ENCODE measurements around the gene PPM1H.
A peak's percentile ranks its signal among the peaks of the same experiment; 100 is the strongest.

The PPM1H gene

GRCh38 chr12:62841846-62842245 lies 93.1 kb downstream of the PPM1H start:
- no peak overlapping the region for H3K4me3 Mint-ChIP-seq
- peaks cover 9% of the 10 kb centered on the region for H3K9me3 Mint-ChIP-seq
- H3K36me3 Mint-ChIP-seq (ENCODE audit: low read depth) = no peaks in the 10 kb centered on the region
- intact Hi-C loops (cut with micrococcal nuclease) = no loop called here
- H3K27ac Mint-ChIP-seq = no peak overlapping the region
- H3K4me1 Mint-ChIP-seq (ENCODE audit: low read depth) = peaks cover 29% of the 10 kb centered on the region
- no peaks in the 10 kb centered on the region for H3K27me3 Mint-ChIP-seq

GRCh38 chr12:62840806-62841205 lies 94.1 kb downstream of the PPM1H start:
- peaks cover 21% of the 10 kb centered on the region for H3K4me1 Mint-ChIP-seq (ENCODE audit: low read depth)
- intact Hi-C loops (cut with micrococcal nuclease) = no loop called here

GRCh38 chr12:62839869-62840660 lies 94.9 kb downstream of the PPM1H start:
- no peak overlapping the region for H3K27ac Mint-ChIP-seq
- peaks cover 17% of the 10 kb centered on the region for H3K4me1 Mint-ChIP-seq (ENCODE audit: low read depth)
- peaks cover 9% of the 10 kb centered on the region for H3K9me3 Mint-ChIP-seq
- H3K36me3 Mint-ChIP-seq (ENCODE audit: low read depth) = no peaks in the 10 kb centered on the region
- H3K4me3 Mint-ChIP-seq = no peak overlapping the region
- no peaks in the 10 kb centered on the region for H3K27me3 Mint-ChIP-seq
- intact Hi-C loops (cut with micrococcal nuclease) = no loop called here

More at GRCh38 chr12:62840806-62841205, 94.1 kb downstream of the PPM1H start:
- Mint-ChIP-seq H3K4me3 (no peak overlapping the region), H3K36me3 (ENCODE audit: low read depth) (no peaks in the 10 kb centered on the region), H3K27ac (no peak overlapping the region), H3K27me3 (no peaks in the 10 kb centered on the region), H3K9me3 (peaks cover 9% of the 10 kb centered on the region)

- H3K36me3 Mint-ChIP-seq (ENCODE audit: low read depth) = no peaks in the 10 kb centered on the region
- no peak overlapping the region for H3K27ac Mint-ChIP-seq
- no peaks in the 10 kb centered on the region for H3K9me3 Mint-ChIP-seq
- no peaks in the 10 kb centered on the region for H3K27me3 Mint-ChIP-seq
- no peaks in the 10 kb centered on the region for H3K4me1 Mint-ChIP-seq (ENCODE audit: low read depth)
- no peak overlapping the region for H3K4me3 Mint-ChIP-seq
- intact Hi-C loops (cut with micrococcal nuclease) = no loop called here
Measured at GRCh38 chr12:62834971-62835547, 99.9 kb downstream of the PPM1H start.

- no peak overlapping the region for H3K27ac Mint-ChIP-seq
- no peaks in the 10 kb centered on the region for H3K4me1 Mint-ChIP-seq (ENCODE audit: low read depth)
- intact Hi-C loops (cut with micrococcal nuclease) = no loop called here
- no peak overlapping the region for H3K4me3 Mint-ChIP-seq
- H3K27me3 Mint-ChIP-seq = no peaks in the 10 kb centered on the region
- H3K36me3 Mint-ChIP-seq (ENCODE audit: low read depth) = no peaks in the 10 kb centered on the region
- H3K9me3 Mint-ChIP-seq = no peaks in the 10 kb centered on the region
Measured at GRCh38 chr12:62834406-62834805, 100.5 kb downstream of the PPM1H start.

- Mint-ChIP-seq H3K4me3 (no peak overlapping the region), H3K27ac (no peak overlapping the region), H3K36me3 (ENCODE audit: low read depth) (no peaks in the 10 kb centered on the region), H3K27me3 (no peaks in the 10 kb centered on the region), H3K9me3 (no peaks in the 10 kb centered on the region), H3K4me1 (ENCODE audit: low read depth) (no peaks in the 10 kb centered on the region)
- intact Hi-C loops (cut with micrococcal nuclease) = no loop called here
Measured at GRCh38 chr12:62833634-62834033, 101.3 kb downstream of the PPM1H start.

- no peak overlapping the region for H3K27ac Mint-ChIP-seq
- intact Hi-C loops (cut with micrococcal nuclease) = no loop called here
- no peaks in the 10 kb centered on the region for H3K4me1 Mint-ChIP-seq (ENCODE audit: low read depth)
- no peaks in the 10 kb centered on the region for H3K27me3 Mint-ChIP-seq
- no peaks in the 10 kb centered on the region for H3K9me3 Mint-ChIP-seq
- no peaks in the 10 kb centered on the region for H3K36me3 Mint-ChIP-seq (ENCODE audit: low read depth)
- H3K4me3 Mint-ChIP-seq = no peak overlapping the region
Measured at GRCh38 chr12:62832558-62832957, 102.4 kb downstream of the PPM1H start.

GRCh38 chr12:62832027-62832426 lies 102.9 kb downstream of the PPM1H start:
- intact Hi-C loops (cut with micrococcal nuclease) = no loop called here
- no peaks in the 10 kb centered on the region for H3K27me3 Mint-ChIP-seq
- no peaks in the 10 kb centered on the region for H3K9me3 Mint-ChIP-seq
- H3K27ac Mint-ChIP-seq = no peak overlapping the region
- H3K4me3 Mint-ChIP-seq = no peak overlapping the region
- H3K36me3 Mint-ChIP-seq (ENCODE audit: low read depth) = no peaks in the 10 kb centered on the region
- no peaks in the 10 kb centered on the region for H3K4me1 Mint-ChIP-seq (ENCODE audit: low read depth)

- H3K27me3 Mint-ChIP-seq = no peaks in the 10 kb centered on the region
- H3K9me3 Mint-ChIP-seq = no peaks in the 10 kb centered on the region
- H3K4me1 Mint-ChIP-seq (ENCODE audit: low read depth) = no peaks in the 10 kb centered on the region
Measured at GRCh38 chr12:62827855-62828254, 107.1 kb downstream of the PPM1H start.

GRCh38 chr12:62827042-62827441 lies 107.9 kb downstream of the PPM1H start:
- H3K27ac Mint-ChIP-seq = no peak overlapping the region
- H3K27me3 Mint-ChIP-seq = no peaks in the 10 kb centered on the region
- no peaks in the 10 kb centered on the region for H3K4me1 Mint-ChIP-seq (ENCODE audit: low read depth)
- H3K36me3 Mint-ChIP-seq (ENCODE audit: low read depth) = no peaks in the 10 kb centered on the region
- H3K4me3 Mint-ChIP-seq = no peak overlapping the region
- no peaks in the 10 kb centered on the region for H3K9me3 Mint-ChIP-seq
- intact Hi-C loops (cut with micrococcal nuclease) = no loop called here

More at GRCh38 chr12:62827855-62828254, 107.1 kb downstream of the PPM1H start:
- intact Hi-C loops (cut with micrococcal nuclease) = no loop called here
- no peak overlapping the region for H3K27ac Mint-ChIP-seq
- no peaks in the 10 kb centered on the region for H3K36me3 Mint-ChIP-seq (ENCODE audit: low read depth)
- H3K4me3 Mint-ChIP-seq = no peak overlapping the region

GRCh38 chr12:62817556-62818271 lies 117.2 kb downstream of the PPM1H start:
- H3K4me1 Mint-ChIP-seq (ENCODE audit: low read depth) = peaks cover 12% of the 10 kb centered on the region
- H3K27ac Mint-ChIP-seq = no peak overlapping the region
- H3K36me3 Mint-ChIP-seq (ENCODE audit: low read depth) = no peaks in the 10 kb centered on the region
- no peak overlapping the region for H3K4me3 Mint-ChIP-seq
- intact Hi-C loops (cut with micrococcal nuclease) = no loop called here
- no peaks in the 10 kb centered on the region for H3K9me3 Mint-ChIP-seq
- H3K27me3 Mint-ChIP-seq = no peaks in the 10 kb centered on the region

GRCh38 chr12:62814243-62814642 lies 120.7 kb downstream of the PPM1H start:
- H3K27me3 Mint-ChIP-seq = no peaks in the 10 kb centered on the region
- intact Hi-C loops (cut with micrococcal nuclease) = loop anchor here (5.0 kb wide), 2 partner anchors 118 to 377 kb away; no protein-coding TSS in a partner anchor

GRCh38 chr12:62813031-62813829 lies 121.7 kb downstream of the PPM1H start:
- peaks cover 19% of the 10 kb centered on the region for H3K4me1 Mint-ChIP-seq (ENCODE audit: low read depth)
- peak overlapping the region; percentile 48 for H3K4me3 Mint-ChIP-seq
- H3K9me3 Mint-ChIP-seq = peaks cover 15% of the 10 kb centered on the region
- H3K36me3 Mint-ChIP-seq (ENCODE audit: low read depth) = no peaks in the 10 kb centered on the region
- no peak overlapping the region for H3K27ac Mint-ChIP-seq
- intact Hi-C loops (cut with micrococcal nuclease) = loop anchor here (5.0 kb wide), 2 partner anchors 119 to 376 kb away; no protein-coding TSS in a partner anchor
- no peaks in the 10 kb centered on the region for H3K27me3 Mint-ChIP-seq

More at GRCh38 chr12:62814243-62814642, 120.7 kb downstream of the PPM1H start:
- Mint-ChIP-seq H3K4me3 (no peak overlapping the region), H3K4me1 (ENCODE audit: low read depth) (peaks cover 19% of the 10 kb centered on the region), H3K9me3 (peaks cover 15% of the 10 kb centered on the region), H3K36me3 (ENCODE audit: low read depth) (no peaks in the 10 kb centered on the region), H3K27ac (no peak overlapping the region)
